ENCODE measurements around the gene RARA.

RARA gene

DNA sequence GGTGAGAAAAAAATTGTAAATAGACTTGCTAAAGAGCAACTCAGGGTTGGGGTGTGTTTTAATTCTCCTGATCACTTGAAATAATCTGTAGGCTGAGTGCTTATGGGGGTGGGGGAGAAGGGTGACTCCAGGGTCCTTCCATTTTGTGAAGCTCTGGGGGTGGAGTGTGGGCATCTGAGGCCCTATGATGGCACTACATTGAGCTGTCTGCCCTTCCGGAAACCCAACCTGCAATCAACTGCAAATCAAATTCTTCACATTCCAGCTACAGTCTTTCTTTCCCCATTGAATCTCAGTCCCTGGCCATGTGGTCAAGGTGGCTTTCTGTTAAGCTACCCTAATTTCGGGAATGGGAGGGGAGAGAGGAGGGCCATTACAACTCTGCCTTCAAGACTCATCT lies 27.3 kb upstream of the RARA start:
- H3K9me3 ChIP-seq (ENCODE audit: insufficient read depth, low read length, severe bottlenecking) = no peaks in the 10 kb centered on the region
- no peak overlapping the region for H2AFZ ChIP-seq (ENCODE audit: low read depth, low read length)
- H3K36me3 ChIP-seq (ENCODE audit: insufficient read depth, low read length) = peaks cover 42% of the 10 kb centered on the region
- no peaks in the 10 kb centered on the region for H3K79me2 ChIP-seq (ENCODE audit: insufficient read depth, low read length)
- H4K20me1 ChIP-seq (ENCODE audit: insufficient read depth, low read length) = no peaks in the 10 kb centered on the region
- H3K27ac ChIP-seq (ENCODE audit: low read length) = no peak overlapping the region
- H3K27me3 ChIP-seq (ENCODE audit: insufficient read depth, low read length, poor library complexity) = no peaks in the 10 kb centered on the region
- DNase-seq (no peak), ATAC-seq (ENCODE audit: insufficient read depth, low read depth) (no peak)
- no peak overlapping the region for H3K4me2 ChIP-seq (ENCODE audit: insufficient read depth, low read length)
- TF ChIP-seq CTCF (IDR thresholded peaks at IDR 0.05; ENCODE audit: borderline replicate concordance, extremely low read depth, low read length, poor library complexity, severe bottlenecking) = no peak
- peaks cover 3% of the 10 kb centered on the region for H3K4me1 ChIP-seq (ENCODE audit: insufficient read depth, low read length)
- no peak overlapping the region for H3K9ac ChIP-seq (ENCODE audit: low read depth, low read length)
- H3K4me3 ChIP-seq (ENCODE audit: low read depth in 1 of 2, low read length in 2 of 2) = no peak overlapping the region

GRCh38 chr17:40283662-40284061 lies 25.3 kb upstream of the RARA start:
- H4K20me1 ChIP-seq (ENCODE audit: insufficient read depth, low read length) = peaks cover under 1% of the 10 kb centered on the region; the same call in 1 of the 2 replicates
- H3K9ac ChIP-seq (ENCODE audit: low read depth, low read length) = no peak overlapping the region
- DNase-seq (no peak), ATAC-seq (ENCODE audit: insufficient read depth, low read depth) (no peak)
- no peak overlapping the region for H2AFZ ChIP-seq (ENCODE audit: low read depth, low read length)
- no peaks in the 10 kb centered on the region for H3K27me3 ChIP-seq (ENCODE audit: insufficient read depth, low read length, poor library complexity)
- H3K4me2 ChIP-seq (ENCODE audit: insufficient read depth, low read length) = no peak overlapping the region
- H3K4me1 ChIP-seq (ENCODE audit: insufficient read depth, low read length) = peaks cover 10% of the 10 kb centered on the region
- TF ChIP-seq CTCF (IDR thresholded peaks at IDR 0.05; ENCODE audit: borderline replicate concordance, extremely low read depth, low read length, poor library complexity, severe bottlenecking) (no peak), EZH2 (IDR thresholded peaks at IDR 0.05; ENCODE audit: borderline replicate concordance, low read depth, low read length, severe bottlenecking) (no peak)
- H3K4me3 ChIP-seq (ENCODE audit: low read depth in 1 of 2, low read length in 2 of 2) = no peak overlapping the region
- H3K36me3 ChIP-seq (ENCODE audit: insufficient read depth, low read length) = peaks cover 24% of the 10 kb centered on the region
- no peak overlapping the region for H3K27ac ChIP-seq (ENCODE audit: low read length)
- H3K9me3 ChIP-seq (ENCODE audit: insufficient read depth, low read length, severe bottlenecking) = no peaks in the 10 kb centered on the region
- H3K79me2 ChIP-seq (ENCODE audit: insufficient read depth, low read length) = peaks cover 10% of the 10 kb centered on the region

DNA sequence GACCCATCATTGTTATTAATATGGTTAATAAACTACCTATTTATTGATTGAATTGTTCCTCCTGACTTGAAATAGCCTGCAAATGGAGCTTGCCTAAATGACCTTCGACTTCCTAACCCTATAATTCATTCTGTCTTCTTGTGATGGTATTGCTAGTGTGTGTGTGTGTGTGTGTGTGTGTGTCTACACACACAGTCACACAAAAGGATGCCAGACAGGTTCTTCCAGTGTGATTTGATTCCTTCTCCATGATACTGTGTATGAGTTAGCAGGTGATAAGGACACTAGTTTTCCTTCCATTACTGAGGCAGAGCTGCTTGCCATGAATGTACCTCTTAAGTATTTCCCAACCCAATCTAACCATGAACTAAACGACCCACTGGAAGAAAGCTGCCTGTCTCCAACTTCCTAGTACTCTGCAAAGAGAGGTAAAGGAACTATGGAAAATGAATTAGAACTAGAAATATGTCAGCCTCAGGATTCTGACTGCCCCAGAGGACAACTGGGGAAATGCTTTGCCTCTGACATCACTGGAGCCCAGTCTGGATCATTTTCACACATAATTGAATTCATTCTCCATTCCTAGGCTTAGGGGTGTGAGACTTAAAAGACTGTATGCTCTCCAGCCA lies 24.8 kb upstream of the RARA start:
- H4K20me1 ChIP-seq (ENCODE audit: insufficient read depth, low read length) = peaks cover 6% of the 10 kb centered on the region; the same call in 1 of the 2 replicates
- no peak overlapping the region for H3K4me3 ChIP-seq (ENCODE audit: low read depth in 1 of 2, low read length in 2 of 2)
- H3K27ac ChIP-seq (ENCODE audit: low read length) = no peak overlapping the region
- H3K4me2 ChIP-seq (ENCODE audit: insufficient read depth, low read length) = no peak overlapping the region
- no peaks in the 10 kb centered on the region for H3K9me3 ChIP-seq (ENCODE audit: insufficient read depth, low read length, severe bottlenecking)
- ATAC-seq (ENCODE audit: insufficient read depth, low read depth) (no peak), DNase-seq (no peak)
- H3K27me3 ChIP-seq (ENCODE audit: insufficient read depth, low read length, poor library complexity) = no peaks in the 10 kb centered on the region
- peaks cover 24% of the 10 kb centered on the region for H3K36me3 ChIP-seq (ENCODE audit: insufficient read depth, low read length)
- H2AFZ ChIP-seq (ENCODE audit: low read depth, low read length) = no peak overlapping the region
- H3K4me1 ChIP-seq (ENCODE audit: insufficient read depth, low read length) = peaks cover 16% of the 10 kb centered on the region
- H3K79me2 ChIP-seq (ENCODE audit: insufficient read depth, low read length) = peaks cover 16% of the 10 kb centered on the region
- no peak overlapping the region for H3K9ac ChIP-seq (ENCODE audit: low read depth, low read length)
- TF ChIP-seq EZH2 (IDR thresholded peaks at IDR 0.05; ENCODE audit: borderline replicate concordance, low read depth, low read length, severe bottlenecking) (no peak), CTCF (IDR thresholded peaks at IDR 0.05; ENCODE audit: borderline replicate concordance, extremely low read depth, low read length, poor library complexity, severe bottlenecking) (no peak)
